ENCODE measurements around the gene KCNQ5.
A peak's percentile ranks its signal among the peaks of the same experiment; 100 is the strongest.
"Not testable (repeated sequence)": the region's sequence is repeated elsewhere in the genome, so short reads cannot be mapped to it uniquely, and the experiment has no call there.

The KCNQ5 gene

DNA sequence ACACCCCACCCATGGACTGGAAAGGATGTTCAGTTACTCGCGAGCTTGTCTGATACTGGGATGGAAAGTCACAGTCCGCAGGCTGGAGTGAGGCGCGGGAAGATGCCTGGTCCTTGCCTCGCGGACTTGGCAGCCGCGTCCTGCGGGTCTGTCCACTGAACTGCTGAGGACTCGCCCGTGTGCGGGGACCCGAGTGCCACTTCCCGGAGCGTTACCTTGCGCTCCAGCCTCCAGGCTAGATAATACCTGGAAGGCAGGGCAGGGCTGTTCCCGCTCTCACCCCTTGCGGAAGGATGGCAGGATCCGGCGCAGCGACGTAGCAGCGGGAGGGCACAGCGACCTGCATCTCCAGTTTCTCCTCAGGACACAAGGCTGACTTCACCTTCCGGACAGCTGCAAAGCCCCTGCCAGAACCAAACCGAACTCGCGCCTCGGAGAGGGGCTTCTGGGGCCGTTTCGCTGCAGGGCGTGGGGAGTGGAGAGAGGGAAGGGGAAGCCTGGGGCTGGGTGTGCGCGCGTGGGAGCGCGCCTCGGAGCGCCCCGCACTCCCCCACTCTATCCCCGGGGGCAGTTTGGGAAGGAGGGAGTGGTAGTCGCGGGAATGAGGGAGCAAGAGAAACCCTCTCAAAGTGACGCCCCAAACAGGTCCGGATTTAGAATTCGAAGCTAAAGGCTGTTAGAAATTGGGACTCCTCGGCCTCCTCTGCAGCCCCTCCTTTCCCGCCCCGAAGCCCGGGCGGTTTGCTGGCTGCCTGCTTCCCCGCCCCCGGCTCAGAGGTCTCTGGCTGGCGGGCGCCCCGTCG lies at the start of gene KCNQ5:
TSS of gene KCNQ5 (plus strand) at position 774 of the 803 bp plus-strand sequence.
- DNase-seq (ENCODE audit: low read depth): no peak

DNA sequence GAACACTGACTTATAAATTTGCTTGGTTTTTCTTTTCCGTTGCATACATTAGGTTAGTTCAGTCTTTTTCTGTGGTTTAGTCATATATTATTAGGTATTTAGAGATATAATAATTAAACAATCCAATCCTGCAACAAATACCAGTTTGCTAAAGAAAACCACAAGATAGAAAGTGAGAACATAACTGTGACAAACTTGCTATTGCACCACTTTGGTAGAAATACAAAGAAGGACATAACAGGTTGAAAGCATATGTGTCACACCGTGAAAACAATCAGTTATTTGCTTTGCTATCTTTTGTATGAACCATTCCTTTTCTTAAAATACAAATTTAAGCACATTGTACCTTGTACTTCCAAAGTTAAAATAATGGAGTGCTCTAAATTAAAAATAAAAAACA lies 42.0 kb upstream of the KCNQ5 start:
- no peak for DNase-seq (ENCODE audit: low read depth)

DNA sequence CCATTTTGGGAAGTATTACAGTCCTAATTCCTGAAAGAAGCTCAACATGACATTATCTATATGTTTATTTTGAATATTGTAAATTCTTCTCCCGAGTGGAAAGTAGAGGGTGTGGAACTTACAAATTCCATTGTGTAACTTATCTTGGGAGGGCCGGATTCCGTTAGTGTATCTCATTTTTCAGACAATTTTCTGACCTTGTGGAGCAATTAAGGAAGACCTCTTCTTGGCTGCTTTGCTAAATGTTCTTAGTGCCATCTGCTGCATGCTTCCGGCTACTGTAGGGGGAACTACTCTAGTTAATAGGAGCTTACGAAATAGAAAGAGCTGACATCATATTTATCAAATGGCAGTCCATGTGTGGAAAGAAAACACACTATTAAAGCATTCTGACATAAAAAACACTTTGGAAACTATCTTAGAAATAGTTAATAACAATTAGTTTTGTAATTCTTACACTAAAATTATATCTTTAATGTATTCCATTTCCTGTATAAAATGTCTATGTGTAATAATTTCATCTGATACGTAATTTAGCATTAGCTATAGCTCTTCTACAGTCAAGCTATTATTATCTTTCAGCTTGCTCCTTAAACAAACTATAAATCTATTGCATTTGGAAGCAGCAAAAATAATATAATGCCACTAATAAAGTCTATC lies 41.5 kb upstream of the KCNQ5 start:
- peak; percentile 73 for DNase-seq (ENCODE audit: low read depth)

DNA sequence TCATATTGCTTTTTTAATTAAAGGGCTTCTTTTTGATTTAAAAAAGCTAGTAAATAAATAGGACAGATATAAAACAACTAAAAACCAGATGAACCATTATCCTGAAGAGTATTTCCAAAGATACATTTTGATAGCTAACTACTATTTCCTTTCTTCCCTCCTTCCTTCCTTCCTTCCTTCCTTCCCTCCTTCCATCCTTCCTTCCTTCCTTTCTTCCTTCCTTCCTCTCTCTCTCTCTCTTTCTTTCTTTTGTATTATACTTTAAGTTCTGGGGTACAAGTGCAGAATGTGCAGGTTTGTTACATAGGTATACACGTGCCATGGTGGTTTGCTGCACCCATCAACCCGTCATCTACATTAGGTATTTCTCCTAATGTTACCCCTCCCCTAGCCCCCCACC lies 40.9 kb upstream of the KCNQ5 start:
- DNase-seq (ENCODE audit: low read depth): not testable (repeated sequence)

DNA sequence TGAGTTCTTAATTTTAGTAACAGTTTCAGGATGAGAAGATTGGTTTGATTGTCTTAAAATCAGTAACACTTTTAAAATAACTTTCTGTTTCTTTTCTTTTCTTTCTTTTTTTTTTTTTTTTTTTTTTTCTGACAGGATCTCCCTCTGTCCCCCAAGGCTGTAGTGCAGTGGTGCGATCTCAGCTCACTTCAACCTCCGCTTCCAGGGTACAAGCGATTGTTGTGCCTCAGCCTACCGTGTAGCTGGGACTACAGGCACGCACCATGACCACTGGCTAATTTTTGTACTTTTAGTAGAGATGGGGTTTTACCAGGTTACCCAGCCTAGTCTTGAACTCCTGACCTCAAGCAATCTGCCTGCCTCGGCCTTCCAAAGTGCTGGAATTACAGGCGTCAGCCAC lies 33.7 kb upstream of the KCNQ5 start:
- no peak for DNase-seq (ENCODE audit: low read depth)

DNA sequence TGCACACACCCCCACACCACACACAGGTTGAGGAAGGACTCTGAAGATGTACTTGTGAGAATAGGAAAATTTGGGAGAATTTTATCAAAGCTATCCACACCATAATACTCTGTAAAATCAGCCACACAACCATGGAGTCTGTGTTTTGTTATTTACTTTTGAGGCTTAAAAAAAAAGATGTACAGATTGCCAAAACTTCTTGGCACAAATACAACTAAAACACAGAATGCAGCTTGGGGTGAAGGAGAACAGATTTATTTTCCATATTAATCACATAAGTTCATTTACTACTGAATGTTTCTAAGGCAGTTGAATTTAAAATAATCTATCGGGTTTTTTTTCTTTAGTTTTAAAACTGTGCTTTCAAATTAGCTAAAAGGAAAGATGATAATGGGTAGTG lies 32.8 kb upstream of the KCNQ5 start:
- peak; percentile 21 for DNase-seq (ENCODE audit: low read depth)

DNA sequence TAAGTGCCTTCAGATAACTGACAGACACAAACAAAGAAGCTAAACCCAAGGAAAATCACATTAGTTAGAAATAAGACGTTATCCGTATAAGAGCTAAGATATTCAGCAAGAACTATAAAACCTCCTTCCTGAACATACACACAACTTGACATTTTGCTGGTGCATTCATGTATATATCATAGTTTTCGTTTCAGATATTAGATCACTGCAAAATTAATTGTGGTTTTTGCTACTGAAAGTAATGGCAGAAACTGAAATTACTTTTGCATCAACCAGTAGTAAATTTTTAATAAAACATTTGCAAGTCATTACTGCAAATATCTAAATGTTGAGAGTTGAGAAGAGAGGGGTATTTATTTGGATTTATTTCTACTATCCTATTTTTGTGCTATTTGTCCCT lies 26.1 kb upstream of the KCNQ5 start:
- no peak for DNase-seq (ENCODE audit: low read depth)

DNA sequence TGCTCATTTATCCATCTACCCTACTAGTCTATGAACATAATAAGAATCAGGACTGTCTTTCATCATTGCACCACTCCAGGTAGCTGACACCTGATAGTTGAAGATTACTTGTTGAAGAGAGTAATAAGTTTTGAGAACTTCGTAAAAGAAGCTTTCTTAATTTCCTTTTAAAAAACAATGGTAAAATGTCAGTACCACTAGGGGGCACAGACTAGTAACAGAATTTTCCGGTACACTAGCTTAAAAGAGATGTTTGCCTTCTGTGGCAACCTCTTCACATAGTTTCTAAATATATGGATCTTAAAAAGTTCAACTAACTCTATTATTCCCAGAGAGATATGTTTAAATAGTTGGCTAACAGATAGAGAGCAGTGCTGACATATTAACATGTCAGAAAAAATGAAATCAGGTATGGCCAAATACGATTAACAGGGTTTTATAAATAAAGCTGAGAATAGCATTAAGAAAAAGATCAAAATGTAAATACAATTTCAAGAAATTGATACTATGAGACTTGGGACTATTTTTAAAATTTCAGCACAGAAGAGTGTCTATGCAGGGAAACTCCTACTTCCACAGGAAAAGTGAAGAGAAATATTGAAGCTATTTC lies 5.4 kb upstream of the KCNQ5 start:
- no peak for DNase-seq (ENCODE audit: low read depth)

DNA sequence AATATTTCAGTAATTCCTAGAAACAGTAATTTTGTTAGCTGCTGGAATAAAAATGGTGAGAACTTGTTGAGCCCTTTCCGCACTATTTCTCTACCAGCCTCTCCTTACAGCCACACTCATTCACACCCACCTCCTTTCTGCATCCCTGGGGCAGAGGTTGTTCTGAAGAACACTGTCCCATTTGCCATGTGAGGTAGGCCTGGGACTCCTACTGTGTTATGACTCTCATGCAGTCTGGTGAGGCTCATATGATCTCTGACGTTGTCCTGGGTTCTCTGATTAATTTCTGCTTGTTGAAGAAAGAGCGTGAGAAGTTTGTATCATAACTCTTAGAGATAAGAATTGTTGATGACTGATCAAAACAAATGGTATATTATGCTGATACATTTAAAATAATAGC lies 4.1 kb upstream of the KCNQ5 start:
- DNase-seq (ENCODE audit: low read depth): no peak

DNA sequence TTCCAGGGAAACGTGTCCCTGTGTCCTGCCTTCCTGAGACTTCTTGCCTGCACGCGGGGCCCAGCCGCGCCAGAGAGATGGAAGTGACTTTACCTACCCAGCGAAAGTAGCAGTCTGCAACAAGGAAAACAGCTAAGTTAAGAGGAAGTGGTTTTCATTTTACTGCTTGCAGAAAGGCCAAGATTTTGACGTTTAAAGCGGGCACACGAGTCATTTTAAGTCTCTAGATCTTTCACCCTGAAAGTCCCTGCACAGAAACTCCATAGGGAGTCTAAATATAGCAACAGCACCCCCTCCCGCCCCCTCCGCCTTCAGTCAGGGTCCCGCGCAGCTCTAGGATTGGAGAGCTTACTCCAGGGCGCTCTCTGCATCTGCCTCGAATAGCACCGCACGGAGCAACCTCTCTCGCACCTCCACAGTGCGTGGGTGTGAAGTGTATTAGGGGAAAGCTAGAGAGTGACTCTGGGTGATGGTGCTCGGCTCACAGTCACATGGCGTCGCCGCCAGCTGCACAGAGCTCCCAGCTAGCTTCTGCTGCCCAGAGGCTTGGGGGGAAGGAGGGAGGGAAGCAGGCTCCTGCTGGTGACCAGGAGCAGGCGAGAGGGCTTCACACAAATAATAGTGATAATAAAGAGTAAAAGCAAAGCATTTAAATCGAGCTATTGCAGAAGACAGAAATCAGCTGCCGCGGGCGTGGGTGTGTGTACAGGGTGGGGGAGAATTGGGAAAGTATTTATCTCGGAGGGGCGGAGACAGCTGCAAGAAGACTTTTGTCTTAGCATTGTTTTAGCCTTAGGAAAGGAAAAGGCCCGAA lies 1.8 kb upstream of the KCNQ5 start:
- DNase-seq (ENCODE audit: low read depth): no peak

DNA sequence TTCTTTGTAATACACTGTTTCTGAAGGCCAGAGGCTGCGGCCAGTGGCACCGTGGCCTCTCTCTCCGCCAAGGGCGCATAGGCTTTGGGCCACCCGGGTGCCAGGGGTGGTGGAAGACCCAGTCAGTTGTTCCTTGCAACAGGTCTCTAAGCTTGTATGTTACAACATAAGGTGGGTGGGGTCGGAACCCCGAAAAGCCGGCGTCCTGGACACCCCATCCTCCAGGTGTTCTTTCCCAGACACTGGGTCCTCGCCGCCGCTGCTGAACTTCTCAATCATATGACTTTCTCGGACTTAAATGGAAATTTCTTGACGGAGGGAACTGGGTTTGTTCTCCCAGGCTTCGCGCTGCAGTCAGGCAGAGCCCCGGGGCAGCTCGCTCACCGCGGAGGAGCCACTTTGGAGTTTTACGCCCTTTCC lies 983 bp upstream of the KCNQ5 start:
- no peak for DNase-seq (ENCODE audit: low read depth)

DNA sequence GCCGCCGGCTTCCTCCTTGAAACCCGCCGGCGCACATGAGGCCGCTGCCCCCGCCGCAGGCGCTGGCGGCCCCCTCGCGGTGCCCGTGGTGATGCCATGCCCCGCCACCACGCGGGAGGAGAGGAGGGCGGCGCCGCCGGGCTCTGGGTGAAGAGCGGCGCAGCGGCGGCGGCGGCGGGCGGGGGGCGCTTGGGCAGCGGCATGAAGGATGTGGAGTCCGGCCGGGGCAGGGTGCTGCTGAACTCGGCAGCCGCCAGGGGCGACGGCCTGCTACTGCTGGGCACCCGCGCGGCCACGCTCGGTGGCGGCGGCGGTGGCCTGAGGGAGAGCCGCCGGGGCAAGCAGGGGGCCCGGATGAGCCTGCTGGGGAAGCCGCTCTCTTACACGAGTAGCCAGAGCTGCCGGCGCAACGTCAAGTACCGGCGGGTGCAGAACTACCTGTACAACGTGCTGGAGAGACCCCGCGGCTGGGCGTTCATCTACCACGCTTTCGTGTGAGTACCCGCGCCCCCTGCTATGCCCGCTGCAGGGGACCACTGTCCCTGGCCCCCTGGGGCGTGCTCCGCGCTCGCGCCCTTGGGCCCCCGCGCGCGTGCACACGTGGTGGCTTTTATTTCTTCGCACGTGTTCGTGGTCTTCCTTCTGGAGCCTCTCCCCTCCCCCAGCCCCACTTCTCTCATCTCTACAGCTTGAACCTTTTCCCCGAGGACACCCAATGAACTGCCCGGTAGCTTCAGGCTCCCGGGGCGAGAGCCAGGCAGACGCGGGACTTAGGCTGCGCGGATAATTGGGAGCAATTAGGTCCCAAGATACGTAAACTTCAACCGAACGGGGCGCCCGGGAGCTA lies 453 bp downstream of the KCNQ5 start:
- no peak for DNase-seq (ENCODE audit: low read depth)

DNA sequence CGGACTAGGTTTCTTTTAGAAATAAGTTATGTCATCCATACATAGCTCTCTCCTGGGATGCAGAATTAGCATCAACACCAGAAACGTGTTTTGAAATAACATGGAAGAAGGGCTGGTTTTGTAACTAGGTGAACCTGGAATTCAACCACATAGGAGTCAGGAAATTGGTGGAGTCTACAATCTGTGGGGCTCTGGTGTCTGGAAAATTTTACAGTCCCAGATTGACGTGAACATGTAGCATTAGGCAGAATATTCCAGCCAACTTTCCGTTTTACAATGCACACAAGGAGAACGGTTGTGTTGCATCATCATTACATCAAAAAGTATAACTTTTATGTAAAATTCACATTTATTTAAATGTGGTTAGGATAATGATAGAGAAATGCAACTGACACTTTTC lies 1.9 kb downstream of the KCNQ5 start:
- DNase-seq (ENCODE audit: low read depth): no peak

DNA sequence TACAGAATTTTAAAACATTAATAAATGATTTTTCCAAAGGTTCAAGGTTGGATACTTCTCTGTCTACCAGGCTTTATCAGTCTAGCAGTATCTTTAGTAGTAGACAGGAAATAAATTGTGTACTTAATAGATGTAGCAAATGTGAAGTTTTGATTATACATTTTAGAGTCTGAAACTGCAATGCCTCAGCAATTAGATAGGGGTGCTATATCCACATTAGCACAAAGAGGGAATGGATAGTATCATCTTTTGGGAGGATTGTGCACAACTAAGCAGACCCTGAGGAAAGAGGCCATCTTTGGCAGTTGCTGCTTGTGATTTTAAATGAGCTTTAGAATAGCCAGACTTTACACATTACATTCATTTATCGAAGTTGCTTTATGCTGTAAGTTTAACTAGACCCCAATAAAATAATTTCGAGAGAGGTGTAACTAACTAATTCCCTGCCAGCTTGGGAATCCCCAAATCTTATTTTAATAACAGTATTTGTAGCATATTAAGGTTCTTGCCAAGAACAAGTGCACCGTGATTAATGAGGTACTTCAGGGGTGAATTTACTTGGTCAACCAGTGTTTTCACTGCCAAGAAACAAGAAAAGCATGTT lies 2.8 kb downstream of the KCNQ5 start:
- no peak for DNase-seq (ENCODE audit: low read depth)

DNA sequence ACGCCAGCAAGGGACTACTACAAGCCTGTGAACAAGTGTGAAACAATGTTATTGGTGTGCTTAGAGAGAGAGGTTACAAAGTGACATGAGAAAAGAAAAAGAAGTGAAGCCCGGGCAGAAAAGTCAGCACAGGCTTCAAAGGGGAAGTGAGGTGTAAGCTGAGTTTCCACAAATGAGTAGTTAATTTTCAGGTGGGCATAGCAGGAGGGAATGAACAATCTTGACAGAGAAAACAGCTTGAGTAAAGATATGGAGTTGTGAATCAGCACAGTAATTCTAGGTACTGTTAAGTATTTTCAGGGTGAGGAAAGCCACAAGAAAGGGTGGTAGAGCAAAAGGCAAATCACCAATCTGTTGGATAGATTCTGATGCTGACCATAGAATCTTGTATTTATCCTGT lies 4.3 kb downstream of the KCNQ5 start:
- DNase-seq (ENCODE audit: low read depth): no peak

DNA sequence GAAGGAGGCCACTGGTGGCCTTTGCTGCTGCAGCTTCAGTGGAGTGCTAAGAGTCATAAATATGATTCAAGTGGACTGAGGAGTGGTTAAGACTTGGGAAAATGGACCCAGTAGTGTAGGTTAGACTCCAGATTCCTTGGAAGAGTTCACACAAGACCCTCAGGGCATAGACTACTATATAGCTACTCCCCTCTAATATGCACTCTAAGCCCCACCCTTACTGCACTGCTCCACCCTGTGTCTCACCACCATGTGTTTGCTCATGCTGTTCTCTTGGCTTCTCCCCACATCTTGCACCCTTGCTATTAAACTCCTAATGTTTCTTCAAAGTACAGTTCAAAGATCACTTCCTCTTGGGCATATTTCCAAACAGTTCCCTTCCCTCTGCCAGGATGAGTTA lies 5.7 kb downstream of the KCNQ5 start:
- DNase-seq (ENCODE audit: low read depth): no peak

DNA sequence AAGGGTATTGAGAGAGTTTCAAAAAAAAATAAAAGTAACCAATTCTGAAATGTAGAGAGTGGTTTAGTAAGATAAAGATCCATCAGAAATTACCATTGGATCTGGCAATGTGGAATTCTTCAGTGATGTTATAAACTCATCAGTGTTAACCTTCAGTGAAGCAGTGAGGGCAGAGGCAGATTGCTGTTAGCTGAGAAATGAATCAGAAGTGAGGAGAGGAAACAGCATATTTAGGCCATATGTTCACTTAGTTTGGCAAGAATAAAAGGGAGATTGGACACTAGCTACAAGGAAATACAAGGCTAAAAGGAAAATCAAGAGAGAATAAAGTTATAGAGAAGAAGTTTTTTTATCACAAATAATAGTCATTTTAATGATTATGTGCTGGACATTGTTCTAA lies 9.6 kb downstream of the KCNQ5 start:
- no peak for DNase-seq (ENCODE audit: low read depth)

DNA sequence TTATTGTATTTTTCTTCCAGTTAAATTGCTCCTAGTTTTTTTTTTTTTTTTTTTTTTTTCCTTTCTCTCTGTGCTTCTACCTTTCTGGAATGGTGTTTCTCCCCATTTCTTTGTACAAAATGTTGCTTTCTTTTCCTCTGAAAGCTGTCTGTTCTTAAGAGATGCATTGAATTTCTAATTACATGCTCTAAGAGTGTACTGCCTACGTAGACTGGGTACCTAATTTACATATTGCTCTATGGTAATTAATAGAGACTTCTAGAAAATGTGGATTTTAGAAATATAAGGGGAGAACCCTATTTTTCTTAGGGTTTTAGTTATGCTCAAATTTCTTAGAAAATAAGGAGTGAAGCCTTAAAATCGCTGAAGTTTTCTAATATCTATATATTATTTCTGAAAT lies 13.8 kb downstream of the KCNQ5 start:
- DNase-seq (ENCODE audit: low read depth): no peak

DNA sequence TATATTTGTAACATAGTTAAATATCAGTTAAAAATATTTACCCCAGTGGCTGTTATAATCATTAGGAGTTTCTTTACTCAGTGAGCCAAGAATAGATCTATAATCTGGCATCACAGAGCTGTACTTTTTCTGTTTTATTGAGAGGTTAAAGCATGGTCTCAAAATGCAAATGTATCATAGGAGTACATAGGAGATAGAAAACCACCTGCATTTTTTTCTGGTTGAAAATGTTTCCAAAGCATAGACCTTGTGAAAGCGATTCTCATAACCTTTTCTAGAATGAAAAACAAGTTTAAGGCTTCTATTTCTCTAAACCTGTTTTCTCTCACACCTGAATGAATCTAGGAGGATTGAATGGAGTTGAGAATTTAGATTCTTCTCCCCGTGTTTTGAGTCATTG lies 14.4 kb downstream of the KCNQ5 start:
- DNase-seq (ENCODE audit: low read depth): no peak

DNA sequence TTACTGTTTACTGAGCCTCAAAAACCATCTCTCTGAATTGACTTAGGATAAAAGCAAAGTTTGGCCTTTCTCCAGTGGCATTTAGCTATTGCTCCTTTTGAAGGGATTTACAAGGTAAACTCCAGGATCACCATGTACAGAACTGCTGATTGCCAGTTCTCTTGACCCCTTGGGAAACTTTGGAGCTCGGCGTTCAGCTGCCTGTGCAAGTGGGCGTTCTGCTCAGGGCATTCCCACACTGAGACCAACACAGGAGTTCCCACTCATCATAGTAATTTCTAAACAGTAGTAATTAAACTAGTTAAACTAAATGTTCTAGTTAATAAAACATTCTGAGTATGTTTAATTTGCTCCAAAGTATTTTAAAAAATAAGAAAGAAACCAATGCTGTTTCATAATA lies 14.9 kb downstream of the KCNQ5 start:
- no peak for DNase-seq (ENCODE audit: low read depth)

DNA sequence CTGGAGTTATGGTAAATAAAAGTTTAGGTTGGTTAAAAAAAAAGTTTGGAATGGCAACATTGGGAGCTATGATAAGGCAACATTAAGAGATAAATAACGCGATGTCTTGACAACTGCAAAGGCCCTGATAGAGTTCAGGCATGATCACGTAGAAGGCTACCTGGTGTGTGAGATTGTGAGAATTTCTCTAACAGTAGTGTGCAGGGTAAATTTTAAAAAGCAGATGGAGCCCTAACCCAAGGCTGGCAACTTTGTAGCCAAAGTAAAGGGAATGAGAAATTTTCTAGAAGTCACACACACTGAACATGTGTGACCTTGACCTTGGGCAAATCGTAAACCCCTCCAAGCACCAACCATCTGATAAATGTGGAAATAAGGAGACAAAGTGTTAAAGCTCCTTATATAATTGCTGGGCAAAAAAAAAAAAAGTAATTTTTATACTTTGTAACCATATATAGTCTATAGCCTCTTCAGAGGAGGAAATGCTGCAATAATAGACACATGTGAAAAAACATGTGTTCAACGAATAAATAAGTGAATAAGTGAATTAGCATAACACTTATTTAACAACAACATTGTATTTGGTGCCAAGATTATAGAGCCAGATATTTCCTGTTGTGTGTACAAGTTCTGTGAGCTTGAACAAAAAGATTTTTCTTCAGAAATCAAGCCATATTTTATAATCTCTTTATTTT lies 18.2 kb downstream of the KCNQ5 start:
- DNase-seq (ENCODE audit: low read depth): no peak
